Measurements from ENCODE around the gene RAB5A.

DNA sequence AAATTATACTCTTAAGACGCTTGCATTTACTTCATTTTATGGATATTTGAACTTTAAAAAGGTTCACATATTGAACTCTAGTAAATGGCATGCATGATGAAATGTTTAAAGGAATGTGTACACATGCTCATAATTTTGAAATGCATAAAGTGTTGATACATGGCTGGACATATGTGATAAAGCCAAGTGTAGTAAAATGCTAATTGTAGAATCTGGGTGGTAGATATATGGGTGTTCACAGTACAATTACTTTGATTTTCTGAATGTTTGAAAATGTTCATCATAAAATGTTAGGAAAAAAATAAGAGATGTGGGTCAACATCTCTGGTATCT is 8.6 kb upstream of the RAB5A start:
- TF ChIP-seq CTCF (conservative IDR thresholded peaks at IDR 0.05; ENCODE audit: low read length), result no peak
- TF ChIP-seq EZH2phosphoT487 (IDR thresholded peaks at IDR 0.05; ENCODE audit: borderline replicate concordance, low read depth, low read length), result no peak
